GM12872 (cell line): ENCODE measurements around the gene VPS39.

Experiments
- CTCF ChIP-seq: IDR thresholded peaks from 3 replicates; pipeline ENCODE4 v1.5.1; 2011; ENCODE audit warnings: low read depth, mild to moderate bottlenecking, low read length, moderate library complexity; ENCODE audit not compliant: insufficient read depth

Gene VPS39

GRCh38 chr15:42157981-42158765 lies 49.9 kb downstream of the VPS39 start:
- no peak for TF ChIP-seq CTCF

- no peak for TF ChIP-seq CTCF
These were observed 50.7 kb downstream of the VPS39 start for GRCh38 chr15:42157381-42157780.

GRCh38 chr15:42156243-42156922 lies 51.7 kb downstream of the VPS39 start, which contains the start of gene PLA2G4F:
TSS of gene PLA2G4F (minus strand) at chr15:42156636. CDS start at chr15:42156549, 87 bp downstream.
- no peak for TF ChIP-seq CTCF

GRCh38 chr15:42155546-42156242 lies 52.4 kb downstream of the VPS39 start:
- TF ChIP-seq CTCF: no peak

- no peak for TF ChIP-seq CTCF
These were observed 53.1 kb downstream of the VPS39 start for GRCh38 chr15:42154956-42155355.

- no peak for TF ChIP-seq CTCF
These were observed 53.7 kb downstream of the VPS39 start for GRCh38 chr15:42154212-42154941.

GRCh38 chr15:42153874-42154211 lies 54.3 kb downstream of the VPS39 start:
- TF ChIP-seq CTCF: no peak
